Measurements from ENCODE around the gene DGCR6L.
"Not testable (repeated sequence)": the region's sequence is repeated elsewhere in the genome, so short reads cannot be mapped to it uniquely, and the experiment has no call there.

The DGCR6L gene

DNA sequence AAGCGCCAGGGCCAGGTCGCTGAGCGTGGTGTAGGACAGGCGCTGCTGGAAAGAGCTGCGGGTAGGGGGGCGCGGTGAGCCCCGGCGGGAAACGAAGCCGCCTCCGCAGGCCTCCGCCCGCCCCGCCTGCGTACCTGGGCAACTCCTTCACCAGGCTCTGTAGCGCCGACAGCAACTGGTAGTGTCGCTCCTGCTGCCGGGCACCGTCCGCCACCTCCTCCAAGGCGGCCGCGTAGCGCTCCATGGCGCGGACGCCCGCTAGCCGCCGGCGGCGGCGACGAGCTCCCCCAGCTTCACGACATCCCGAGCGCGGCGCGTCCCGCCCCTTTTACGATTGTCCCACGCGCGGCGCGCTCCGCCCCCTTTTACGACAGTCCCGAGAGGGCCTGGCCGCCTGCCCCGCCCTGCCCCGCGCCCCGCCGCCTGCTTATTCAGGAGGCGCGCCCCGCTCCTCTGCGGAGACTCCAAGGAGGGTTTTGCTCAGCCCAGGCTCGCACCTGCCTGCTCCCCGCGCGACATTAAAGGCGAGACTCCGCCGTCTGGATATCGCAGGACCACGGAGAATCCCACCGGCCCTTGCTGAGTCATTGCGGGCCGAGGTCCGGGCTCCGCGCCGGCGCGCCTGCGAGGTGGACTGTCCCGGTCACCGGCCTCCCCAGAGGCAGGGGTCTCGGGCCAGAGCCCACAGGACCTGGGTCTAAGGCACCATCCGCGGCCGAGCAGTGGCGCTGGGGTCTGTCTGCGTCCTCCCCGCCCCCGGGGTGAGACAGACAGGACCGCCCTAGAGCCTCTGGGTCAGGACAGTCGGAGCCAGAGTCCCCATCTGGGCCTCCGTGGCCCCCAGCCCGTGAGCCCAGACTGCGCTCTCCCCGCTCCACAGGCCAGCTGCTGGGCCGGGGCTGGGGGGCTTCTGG, at the start of gene DGCR6L:
DGCR6L (minus strand) TSS at position 316 of the 914 bp plus-strand sequence; CDS start at position 244, 72 bp downstream.
- DNase-seq (ENCODE audit: low spot score) = peak; percentile 97

GRCh38 chr22:20368875-20369274, 49.0 kb upstream of the DGCR6L start:
- DNase-seq (ENCODE audit: low spot score) = not testable (repeated sequence)

- DNase-seq (ENCODE audit: low spot score) = not testable (repeated sequence)
Observed at GRCh38 chr22:20366841-20367240, 47.0 kb upstream of the DGCR6L start.

GRCh38 chr22:20364335-20365260, 44.7 kb upstream of the DGCR6L start:
- not testable (repeated sequence) for DNase-seq (ENCODE audit: low spot score)

DNA sequence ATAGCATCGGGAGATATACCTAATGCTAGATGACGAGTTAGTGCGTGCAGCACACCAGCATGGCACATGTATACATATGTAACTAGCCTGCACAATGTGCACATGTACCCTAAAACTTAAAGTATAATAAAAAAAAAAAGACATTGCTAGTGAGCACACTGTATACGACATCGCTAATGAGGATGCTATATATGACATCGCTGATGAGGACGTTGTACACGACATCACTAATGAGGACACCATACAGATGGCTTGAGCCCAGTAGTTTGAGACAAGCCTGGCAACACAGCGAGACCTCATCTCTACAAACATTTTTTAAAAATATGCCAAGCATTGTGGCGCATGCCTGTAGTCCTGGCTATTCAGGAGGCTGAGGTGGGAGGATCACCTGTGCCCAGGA, 42.5 kb upstream of the DGCR6L start:
- not testable (repeated sequence) for DNase-seq (ENCODE audit: low spot score)

DNA sequence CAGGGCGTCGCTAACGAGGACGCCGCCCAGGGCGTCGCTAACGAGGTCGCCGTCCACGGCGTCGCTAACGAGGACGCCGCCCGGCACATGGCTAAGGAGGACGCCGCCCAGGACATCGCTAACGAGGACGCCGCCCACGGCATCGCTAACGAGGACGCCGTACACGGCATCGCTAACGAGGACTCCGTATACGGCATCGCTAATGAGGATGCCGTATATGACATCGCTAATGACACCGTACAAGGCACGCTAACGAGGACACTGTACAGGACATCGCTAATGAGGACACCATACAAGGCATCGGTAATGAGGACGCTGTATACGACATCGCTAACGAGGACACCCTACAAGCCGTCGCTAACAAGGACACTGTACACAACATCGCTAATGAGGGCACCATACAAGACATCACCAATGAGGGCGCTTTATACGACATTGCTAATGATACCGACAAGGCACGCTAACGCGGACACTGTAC, 41.9 kb upstream of the DGCR6L start:
- not testable (repeated sequence) for DNase-seq (ENCODE audit: low spot score)

DNA sequence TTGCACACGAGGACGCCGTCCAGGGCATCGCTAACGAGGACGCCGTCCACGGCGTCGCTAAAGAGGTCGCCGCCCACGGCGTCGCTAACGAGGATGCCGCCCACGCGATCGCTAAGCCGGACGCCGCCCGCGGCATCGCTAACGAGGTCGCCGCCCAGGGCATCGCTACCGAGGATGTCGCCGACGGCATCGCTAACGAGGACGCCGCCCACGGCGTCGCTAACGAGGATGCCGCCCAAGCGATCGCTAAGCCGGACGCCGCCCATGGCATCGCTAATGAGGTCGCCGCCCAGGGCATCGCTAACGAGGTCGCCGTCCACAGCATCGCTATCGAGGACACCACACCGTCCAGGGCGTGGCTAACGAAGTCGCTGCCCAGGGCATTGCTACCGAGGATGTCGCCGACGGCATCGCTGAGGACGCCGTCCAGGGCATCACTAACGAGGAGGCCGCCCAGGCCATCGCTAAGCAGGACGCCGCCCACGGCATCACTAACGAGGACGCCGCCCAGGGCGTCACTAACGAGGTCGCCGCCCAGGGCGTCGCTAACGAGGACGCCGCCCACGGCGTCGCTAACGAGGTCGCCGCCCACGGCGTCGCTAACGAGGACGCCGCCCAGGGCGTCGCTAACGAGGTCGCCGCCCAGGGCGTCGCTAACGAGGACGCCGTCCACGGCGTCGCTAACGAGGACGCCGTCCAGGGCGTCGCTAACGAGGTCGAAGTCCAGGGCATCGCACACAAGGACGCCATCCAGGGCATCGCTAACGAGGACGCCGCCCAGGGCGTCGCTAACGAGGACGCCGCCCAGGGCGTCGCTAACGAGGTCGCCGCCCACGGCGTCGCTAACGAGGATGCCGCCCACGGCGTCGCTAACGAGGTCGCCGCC, 41.2 kb upstream of the DGCR6L start:
- not testable (repeated sequence) for DNase-seq (ENCODE audit: low spot score)

- DNase-seq (ENCODE audit: low spot score) = not testable (repeated sequence)
Observed at GRCh38 chr22:20360261-20360660, 40.4 kb upstream of the DGCR6L start.

- not testable (repeated sequence) for DNase-seq (ENCODE audit: low spot score)
Observed at GRCh38 chr22:20358503-20359239, 38.8 kb upstream of the DGCR6L start.

GRCh38 chr22:20357967-20358366, 38.1 kb upstream of the DGCR6L start:
- DNase-seq (ENCODE audit: low spot score) = not testable (repeated sequence)

DNA sequence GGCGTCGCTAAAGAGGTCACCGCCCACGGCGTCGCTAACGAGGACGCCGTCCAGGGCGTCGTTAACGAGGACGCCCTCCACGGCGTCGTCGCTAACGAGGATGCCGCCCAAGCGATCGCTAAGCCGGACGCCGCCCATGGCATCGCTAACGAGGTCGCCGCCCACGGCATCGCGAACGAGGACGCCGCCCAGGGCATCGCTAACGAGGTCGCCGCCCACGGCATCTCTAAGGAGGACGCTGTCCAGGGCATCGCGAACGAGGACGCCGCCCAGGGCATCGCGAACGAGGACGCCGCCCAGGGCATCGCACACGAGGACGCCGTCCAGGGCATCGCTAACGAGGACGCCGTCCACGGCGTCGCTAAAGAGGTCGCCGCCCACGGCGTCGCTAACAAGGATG, 37.0 kb upstream of the DGCR6L start:
- DNase-seq (ENCODE audit: low spot score) = not testable (repeated sequence)

- DNase-seq (ENCODE audit: low spot score) = not testable (repeated sequence)
Observed at GRCh38 chr22:20355939-20356636, 36.2 kb upstream of the DGCR6L start.

DNA sequence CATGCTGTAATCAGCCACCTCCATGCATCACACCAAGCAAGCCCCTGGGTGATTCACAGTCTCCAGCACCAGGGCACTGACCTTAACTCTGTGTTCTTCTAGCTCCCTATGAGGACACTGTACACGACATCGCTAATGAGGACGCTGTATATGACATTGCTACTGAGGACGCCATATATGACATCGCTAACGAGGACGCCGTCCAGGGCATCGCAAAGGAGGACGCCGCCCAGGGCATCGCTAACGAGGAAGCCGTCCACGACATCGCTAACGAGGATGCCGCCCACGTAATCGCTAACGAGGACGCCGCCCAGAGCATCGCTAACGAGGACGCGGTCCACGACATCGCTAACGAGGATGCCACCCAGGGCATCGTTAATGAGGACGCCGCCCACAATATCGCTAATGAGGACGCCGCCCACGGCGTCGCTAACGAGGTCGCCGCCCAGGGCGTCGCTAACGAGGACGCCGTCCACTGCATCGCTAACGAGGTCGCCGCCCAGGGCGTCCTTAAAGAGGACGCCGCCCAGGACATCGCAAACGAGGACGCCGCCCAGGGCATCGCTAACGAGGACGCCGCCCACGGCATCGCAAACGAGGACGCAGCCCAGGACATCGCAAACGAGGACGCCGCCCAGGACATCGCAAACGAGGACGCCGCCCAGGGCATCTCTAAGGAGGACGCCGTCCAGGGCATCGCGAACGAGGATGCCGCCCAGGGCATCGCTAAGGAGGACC, 34.5 kb upstream of the DGCR6L start:
- DNase-seq (ENCODE audit: low spot score) = no peak

- DNase-seq (ENCODE audit: low spot score) = not testable (repeated sequence)
Observed at GRCh38 chr22:20352536-20352935, 32.7 kb upstream of the DGCR6L start.

DNA sequence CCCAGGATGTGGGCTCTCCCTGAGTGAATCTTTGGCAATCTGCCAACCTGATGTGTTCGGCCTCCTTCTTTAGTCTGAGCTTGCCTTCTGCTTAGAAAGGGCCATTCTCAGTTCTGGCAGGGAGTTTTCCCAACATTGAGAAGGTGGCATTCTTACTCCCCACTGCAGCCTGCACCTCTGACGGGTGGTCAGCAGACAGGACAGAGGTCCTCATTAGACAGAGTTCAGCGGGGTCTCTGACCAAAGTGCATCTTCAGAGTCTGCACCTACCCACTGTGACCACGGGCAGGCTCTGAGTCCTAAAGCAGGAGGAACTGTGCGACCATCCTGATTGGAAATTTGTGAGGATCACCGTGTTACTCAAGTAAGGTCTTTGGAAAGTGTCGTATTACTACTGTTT, 26.7 kb upstream of the DGCR6L start:
- not testable (repeated sequence) for DNase-seq (ENCODE audit: low spot score)

DNA sequence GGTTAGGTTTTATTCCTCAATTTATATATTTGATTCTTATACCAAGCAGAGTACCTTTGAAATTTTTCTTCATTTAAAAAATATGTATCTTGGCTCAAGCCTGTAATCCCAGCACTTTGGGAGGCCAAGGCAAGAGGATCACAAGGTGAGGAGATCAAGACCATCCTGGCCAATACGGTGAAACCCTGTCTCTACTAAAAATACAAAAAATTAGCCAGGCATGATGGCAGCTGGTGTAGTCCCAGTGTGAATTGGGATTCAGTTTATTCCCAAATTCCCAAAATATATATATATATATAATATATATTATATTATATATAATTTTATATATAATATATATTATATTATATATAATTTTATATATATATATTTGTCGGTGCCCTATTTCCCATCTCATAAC, 18.4 kb upstream of the DGCR6L start:
- not testable (repeated sequence) for DNase-seq (ENCODE audit: low spot score)

DNA sequence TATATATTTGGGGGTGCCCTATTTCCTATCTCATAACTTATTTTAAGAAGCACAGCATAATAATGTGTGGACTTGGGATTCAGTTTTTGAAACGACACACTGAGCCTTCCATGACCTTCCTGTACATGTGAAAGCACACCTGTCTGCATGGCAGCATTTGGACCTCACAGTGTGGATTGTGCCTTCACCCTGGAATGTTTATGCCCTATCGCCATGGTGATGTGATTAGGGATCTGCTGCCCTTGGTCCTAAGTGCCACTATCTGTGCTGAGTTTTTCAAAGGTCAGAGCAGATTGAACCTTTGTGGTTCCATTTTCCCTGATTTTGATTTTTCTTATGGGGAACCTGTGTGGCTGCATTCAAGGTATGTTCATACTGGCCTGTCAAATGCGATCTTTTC, 17.9 kb upstream of the DGCR6L start:
- not testable (repeated sequence) for DNase-seq (ENCODE audit: low spot score)

GRCh38 chr22:20336561-20336960, 16.7 kb upstream of the DGCR6L start:
- DNase-seq (ENCODE audit: low spot score) = not testable (repeated sequence)

DNA sequence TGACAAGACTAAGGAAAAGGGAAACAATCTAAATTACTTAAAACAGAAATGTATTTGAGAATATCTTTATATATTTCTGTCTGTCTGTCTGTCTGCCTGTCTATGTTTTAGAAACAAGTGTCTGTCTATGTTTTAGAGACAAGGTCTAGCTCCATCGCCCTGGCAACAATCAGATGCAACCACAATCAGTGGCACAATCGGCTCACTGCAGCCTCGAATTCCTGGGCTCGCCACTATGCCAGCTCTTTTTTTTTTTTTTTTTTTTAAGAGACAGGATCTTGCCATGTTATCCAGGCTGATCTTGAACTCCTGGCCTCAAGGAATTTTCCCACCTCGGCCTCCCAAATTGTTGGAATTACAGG, 8.7 kb upstream of the DGCR6L start:
- DNase-seq (ENCODE audit: low spot score) = peak; percentile 49

All from CD4-positive, alpha-beta T cell treated with Interleukin-2 at 100 ng/mL for 4 hours (primary cell).